Lower leg skin (tissue), 3 donors: Measurements from ENCODE around the gene KCNA5.

Experiments used
- CTCF ChIP-seq, 3 donors: fragments of 450-650 bp; IDR thresholded peaks; one replicate each; pipeline ENCODE4 v1.5.1; 2016; ENCODE audit warnings: antibody characterized with exemption in 3 of 3, mild to moderate bottlenecking in 3 of 3, moderate library complexity in 2 of 3
- POLR2A ChIP-seq, 2 donors: fragments of 450-650 bp; IDR thresholded peaks; one replicate each; pipeline ENCODE4 v1.6.1; 2016 to 2017; ENCODE audit warnings: antibody characterized with exemption in 2 of 2, mild to moderate bottlenecking in 1 of 2, moderate library complexity in 1 of 2

GRCh38 chr12:5043589-5044419, at the start of gene KCNA5:
- TF ChIP-seq POLR2A (IDR thresholded peaks at IDR 0.05) (no peak), CTCF (IDR thresholded peaks at IDR 0.05) (no peak)
